ENCODE results near the gene ZBTB3. TPM values are rescaled to one million over a fixed set of nuclear protein-coding genes. Genes with fewer than 3 reads are reported as not detected.

ZBTB3 gene
- total RNA-seq, 1 experiment from 2014 or later, result 82.3 TPM

DNA sequence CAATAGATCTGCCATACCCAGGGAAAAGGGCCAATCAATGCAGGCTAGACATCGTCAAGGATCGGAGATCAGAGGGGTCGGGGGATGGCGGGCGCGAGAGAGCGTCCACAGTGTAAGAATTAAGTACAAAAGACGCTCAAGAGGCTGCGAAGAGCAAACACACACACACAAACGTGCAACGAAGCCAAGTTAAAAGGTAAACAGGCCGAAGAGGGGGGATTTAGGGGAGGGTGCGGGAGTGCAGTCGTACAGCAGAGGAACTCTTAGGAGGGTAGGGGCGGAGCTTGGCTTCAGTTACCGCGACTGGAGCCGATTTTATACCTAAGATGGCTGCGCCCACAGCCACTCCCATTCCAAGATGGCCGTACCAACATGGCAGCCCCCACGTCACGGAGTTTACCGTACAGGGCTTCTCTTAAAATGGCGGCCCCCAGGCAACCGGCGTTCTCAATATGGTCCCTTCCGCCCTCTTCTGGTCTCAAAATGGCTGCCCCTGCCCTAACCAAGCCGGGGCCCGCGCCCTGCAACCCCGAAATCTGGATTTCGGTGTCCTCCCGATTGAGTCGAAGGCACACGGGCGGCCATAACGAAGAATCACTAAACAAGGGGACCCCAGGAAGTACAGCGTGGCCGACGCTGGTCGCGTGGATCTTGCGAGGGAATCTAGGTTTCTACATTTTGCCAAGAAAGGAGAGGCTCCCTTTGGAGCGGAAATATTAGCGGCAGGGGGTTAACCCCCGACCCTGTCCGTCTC, 44.5 kb downstream of the ZBTB3 start (continued):
- TF ChIP-seq, protein P1, sequence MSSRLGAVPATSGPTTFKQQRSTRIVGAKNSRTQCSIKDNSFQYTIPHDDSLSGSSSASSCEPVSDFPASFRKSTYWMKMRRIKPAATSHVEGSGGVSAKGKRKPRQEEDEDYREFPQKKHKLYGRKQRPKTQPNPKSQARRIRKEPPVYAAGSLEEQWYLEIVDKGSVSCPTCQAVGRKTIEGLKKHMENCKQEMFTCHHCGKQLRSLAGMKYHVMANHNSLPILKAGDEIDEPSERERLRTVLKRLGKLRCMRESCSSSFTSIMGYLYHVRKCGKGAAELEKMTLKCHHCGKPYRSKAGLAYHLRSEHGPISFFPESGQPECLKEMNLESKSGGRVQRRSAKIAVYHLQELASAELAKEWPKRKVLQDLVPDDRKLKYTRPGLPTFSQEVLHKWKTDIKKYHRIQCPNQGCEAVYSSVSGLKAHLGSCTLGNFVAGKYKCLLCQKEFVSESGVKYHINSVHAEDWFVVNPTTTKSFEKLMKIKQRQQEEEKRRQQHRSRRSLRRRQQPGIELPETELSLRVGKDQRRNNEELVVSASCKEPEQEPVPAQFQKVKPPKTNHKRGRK (CRISPR knock-in tag; IDR thresholded peaks at IDR 0.05; ENCODE audit: borderline replicate concordance), result no peak

DNA sequence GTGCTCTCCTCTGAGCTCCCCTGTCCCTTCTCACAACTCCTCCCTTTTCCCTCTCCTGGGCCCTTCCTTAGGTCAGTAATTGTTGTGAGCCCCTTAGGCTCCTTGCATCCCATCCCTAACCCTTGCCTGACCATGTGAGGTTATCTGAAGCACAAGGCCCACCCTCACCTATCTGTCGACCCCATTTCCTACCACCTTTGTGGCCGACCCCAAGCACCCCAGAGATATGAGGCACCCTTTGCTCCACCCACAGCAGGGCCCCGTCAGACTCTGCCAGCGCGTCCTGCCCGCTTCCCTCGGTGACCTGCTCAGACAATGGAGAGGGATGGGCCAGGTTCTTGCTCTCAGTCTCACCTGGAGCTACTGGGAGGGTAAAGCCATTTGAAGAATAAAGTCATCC, 45.2 kb downstream of the ZBTB3 start:
- H3K9me3 Mint-ChIP-seq, result no peaks in the 10 kb centered on the region
- CTCF ChIA-PET, result interaction anchor here (0.5 to 4.0 kb wide), 13 partner anchors 14 to 284 kb away, joined by 3 to 24 read pairs (median 3); partner anchors contain the start of genes C11orf98, CSKMT, HNRNPUL2 and TAF6L
- no peaks in the 10 kb centered on the region; the same call in 1 of the 2 replicates for H3K27me3 Mint-ChIP-seq (ENCODE audit: low read depth)
- DNase-seq (ENCODE audit: low spot score) (peak; percentile 45), ATAC-seq (peak; percentile 4)
- peaks cover 42% of the 10 kb centered on the region for H3K4me1 Mint-ChIP-seq
- TF ChIP-seq MYBL2 (CRISPR knock-in tag; IDR thresholded peaks at IDR 0.05), result no peak
- no peak for TF ChIP-seq ZNF671 (CRISPR knock-in tag; IDR thresholded peaks at IDR 0.05)
- TF ChIP-seq CREM (CRISPR knock-in tag; IDR thresholded peaks at IDR 0.05), result no peak
- no peak for TF ChIP-seq SMAD4 (CRISPR knock-in tag; IDR thresholded peaks at IDR 0.05)
- TF ChIP-seq, protein P2, sequence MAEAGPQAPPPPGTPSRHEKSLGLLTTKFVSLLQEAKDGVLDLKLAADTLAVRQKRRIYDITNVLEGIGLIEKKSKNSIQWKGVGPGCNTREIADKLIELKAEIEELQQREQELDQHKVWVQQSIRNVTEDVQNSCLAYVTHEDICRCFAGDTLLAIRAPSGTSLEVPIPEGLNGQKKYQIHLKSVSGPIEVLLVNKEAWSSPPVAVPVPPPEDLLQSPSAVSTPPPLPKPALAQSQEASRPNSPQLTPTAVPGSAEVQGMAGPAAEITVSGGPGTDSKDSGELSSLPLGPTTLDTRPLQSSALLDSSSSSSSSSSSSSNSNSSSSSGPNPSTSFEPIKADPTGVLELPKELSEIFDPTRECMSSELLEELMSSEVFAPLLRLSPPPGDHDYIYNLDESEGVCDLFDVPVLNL (CRISPR knock-in tag; IDR thresholded peaks at IDR 0.05; ENCODE audit: borderline replicate concordance, low read depth), result no peak
- no peak for TF ChIP-seq GABPB1 (CRISPR knock-in tag; IDR thresholded peaks at IDR 0.05)
- TF ChIP-seq, protein P3, sequence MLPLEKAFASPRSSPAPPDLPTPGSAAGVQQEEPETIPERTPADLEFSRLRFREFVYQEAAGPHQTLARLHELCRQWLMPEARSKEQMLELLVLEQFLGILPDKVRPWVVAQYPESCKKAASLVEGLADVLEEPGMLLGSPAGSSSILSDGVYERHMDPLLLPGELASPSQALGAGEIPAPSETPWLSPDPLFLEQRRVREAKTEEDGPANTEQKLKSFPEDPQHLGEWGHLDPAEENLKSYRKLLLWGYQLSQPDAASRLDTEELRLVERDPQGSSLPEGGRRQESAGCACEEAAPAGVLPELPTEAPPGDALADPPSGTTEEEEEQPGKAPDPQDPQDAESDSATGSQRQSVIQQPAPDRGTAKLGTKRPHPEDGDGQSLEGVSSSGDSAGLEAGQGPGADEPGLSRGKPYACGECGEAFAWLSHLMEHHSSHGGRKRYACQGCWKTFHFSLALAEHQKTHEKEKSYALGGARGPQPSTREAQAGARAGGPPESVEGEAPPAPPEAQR (CRISPR knock-in tag; IDR thresholded peaks at IDR 0.05), result no peak
- TF ChIP-seq ZNF423 (CRISPR knock-in tag; IDR thresholded peaks at IDR 0.05), result no peak
- H3K36me3 Mint-ChIP-seq, result peaks cover 34% of the 10 kb centered on the region
- POLR2A ChIA-PET, result interaction anchor here (0.6 to 6.0 kb wide), 14 partner anchors 18 to 148 kb away, joined by 3 to 35 read pairs (median 6); partner anchors contain the start of genes C11orf98, CSKMT, EEF1G and HNRNPUL2
- peak overlapping the region; percentile 92 for H3K4me3 Mint-ChIP-seq
- H3K27ac Mint-ChIP-seq, result peak overlapping the region; percentile 94

DNA sequence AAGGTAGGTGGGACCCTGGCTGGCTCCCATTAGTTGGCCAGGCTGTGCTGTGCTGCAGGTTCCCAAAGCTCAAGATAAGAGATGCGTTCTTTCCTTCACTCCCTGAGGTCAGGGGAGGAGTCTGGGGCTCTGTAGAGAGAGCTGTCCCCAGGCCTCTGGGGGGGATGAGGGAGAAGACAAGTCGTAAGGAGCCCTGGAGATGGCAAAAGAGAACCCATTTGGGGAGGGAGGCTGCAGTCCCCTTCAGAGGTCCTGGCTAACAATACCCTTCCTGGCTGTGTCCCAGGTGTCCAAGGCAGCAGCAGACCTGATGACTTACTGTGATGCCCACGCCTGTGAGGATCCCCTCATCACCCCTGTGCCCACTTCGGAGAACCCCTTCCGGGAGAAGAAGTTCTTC, 45.6 kb downstream of the ZBTB3 start:
- DNase-seq (ENCODE audit: low spot score) (no peak), ATAC-seq (no peak)
- POLR2A ChIA-PET, result interaction anchor here (0.6 to 6.0 kb wide), 12 partner anchors 19 to 148 kb away, joined by 3 to 35 read pairs (median 8); partner anchors contain the start of genes C11orf98, CSKMT, EEF1G and HNRNPUL2
- no peak overlapping the region for H3K27ac Mint-ChIP-seq
- H3K4me1 Mint-ChIP-seq, result peaks cover 39% of the 10 kb centered on the region
- H3K27me3 Mint-ChIP-seq (ENCODE audit: low read depth), result no peaks in the 10 kb centered on the region; the same call in 1 of the 2 replicates
- H3K36me3 Mint-ChIP-seq, result peaks cover 31% of the 10 kb centered on the region
- H3K9me3 Mint-ChIP-seq, result no peaks in the 10 kb centered on the region
- no peak for TF ChIP-seq PRRX2 (CRISPR knock-in tag; IDR thresholded peaks at IDR 0.05)
- TF ChIP-seq MXD4 (CRISPR knock-in tag; IDR thresholded peaks at IDR 0.05; ENCODE audit: borderline replicate concordance), result no peak
- no peak for TF ChIP-seq SMAD3 (CRISPR knock-in tag; IDR thresholded peaks at IDR 0.05; ENCODE audit: borderline replicate concordance)
- TF ChIP-seq, protein P1 (CRISPR knock-in tag; IDR thresholded peaks at IDR 0.05; ENCODE audit: borderline replicate concordance), result no peak
- TF ChIP-seq, protein P4, sequence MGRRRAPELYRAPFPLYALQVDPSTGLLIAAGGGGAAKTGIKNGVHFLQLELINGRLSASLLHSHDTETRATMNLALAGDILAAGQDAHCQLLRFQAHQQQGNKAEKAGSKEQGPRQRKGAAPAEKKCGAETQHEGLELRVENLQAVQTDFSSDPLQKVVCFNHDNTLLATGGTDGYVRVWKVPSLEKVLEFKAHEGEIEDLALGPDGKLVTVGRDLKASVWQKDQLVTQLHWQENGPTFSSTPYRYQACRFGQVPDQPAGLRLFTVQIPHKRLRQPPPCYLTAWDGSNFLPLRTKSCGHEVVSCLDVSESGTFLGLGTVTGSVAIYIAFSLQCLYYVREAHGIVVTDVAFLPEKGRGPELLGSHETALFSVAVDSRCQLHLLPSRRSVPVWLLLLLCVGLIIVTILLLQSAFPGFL (CRISPR knock-in tag; IDR thresholded peaks at IDR 0.05; ENCODE audit: borderline replicate concordance), result no peak
- TF ChIP-seq, protein P5, sequence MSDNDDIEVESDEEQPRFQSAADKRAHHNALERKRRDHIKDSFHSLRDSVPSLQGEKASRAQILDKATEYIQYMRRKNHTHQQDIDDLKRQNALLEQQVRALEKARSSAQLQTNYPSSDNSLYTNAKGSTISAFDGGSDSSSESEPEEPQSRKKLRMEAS (CRISPR knock-in tag; IDR thresholded peaks at IDR 0.05), result no peak
- no peak for TF ChIP-seq NR1H2 (CRISPR knock-in tag; IDR thresholded peaks at IDR 0.05)
- CTCF ChIA-PET, result interaction anchor here (0.5 to 4.0 kb wide), 11 partner anchors 14 to 153 kb away, joined by 3 to 24 read pairs (median 5); partner anchors contain the start of genes LBHD1, TAF6L, TMEM179B and TUT1
- peak overlapping the region; percentile 92 for H3K4me3 Mint-ChIP-seq

Measured in WTC11 (cell line).